ENCODE results near the gene FRMD4A. TPM values are rescaled to one million over a fixed set of nuclear protein-coding genes. Genes with fewer than 3 reads are reported as not detected.

Gene FRMD4A
- total and polyA plus RNA-seq, 10 of the 15 experiments (the other 5 are each of a cell fraction or from before 2014, with no cell fraction given) = 17.8 to 75.2 (median 39.1) TPM

GRCh38 chr10:14291296-14291695, 39.4 kb downstream of the FRMD4A start:
- ChIA-PET RAD21 (ENCODE audit: unreplicated experiment) (no interaction called here), CTCF (no interaction called here), POLR2A (no interaction called here), SMC1A (ENCODE audit: uncharacterized antibody, unreplicated experiment) (interaction anchor here (0.9 kb wide), 1 partner anchor 9 kb away, joined by 3 read pairs; no protein-coding TSS in a partner anchor)
- ATAC-seq = no peak
- in situ Hi-C loops (cut with MboI) = no loop called here
- Histone ChIP-seq H3K27me3 (replicated peaks in 1 of 2; ENCODE audit: control insufficient read depth in 2 of 2, insufficient read depth in 2 of 2, low read length in 1 of 2) (no peaks in the 10 kb centered on the region), H3K36me3 (ENCODE audit: control insufficient read depth in 2 of 2, insufficient read depth in 2 of 2, low read length in 1 of 2) (no peaks in the 10 kb centered on the region), H3K9ac (ENCODE audit: control insufficient read depth, insufficient read depth, low read length) (no peak overlapping the region), H3K27ac (ENCODE audit: control insufficient read depth, insufficient read depth) (no peak overlapping the region), H2AFZ (ENCODE audit: control insufficient read depth, low read depth, low read length) (no peak overlapping the region), H3K4me3 (no peak overlapping the region), H3K4me1 (ENCODE audit: control insufficient read depth, insufficient read depth, low read length) (no peaks in the 10 kb centered on the region), H3K4me2 (ENCODE audit: control insufficient read depth, insufficient read depth) (no peak overlapping the region), H4K20me1 (ENCODE audit: control insufficient read depth, insufficient read depth) (no peaks in the 10 kb centered on the region), H3K9me3 (replicated peaks; ENCODE audit: control insufficient read depth, insufficient read depth, low read length) (no peaks in the 10 kb centered on the region; the same call in 2 of the 3 replicates), H3K79me2 (ENCODE audit: control insufficient read depth, insufficient read depth, low read length) (no peaks in the 10 kb centered on the region)
- FAIRE-seq = no peak
- DNase-seq (ENCODE audit: low read depth, low spot score) = no peak
- no peak for TF ChIP-seq SP1 (IDR thresholded peaks at IDR 0.05; ENCODE audit: low read depth, low read length)
- TF ChIP-seq RAD21 (IDR thresholded peaks at IDR 0.05; ENCODE audit: insufficient read depth, low read depth, low read length) = no peak
- no peak for TF ChIP-seq ZSCAN29 (IDR thresholded peaks at IDR 0.05)
- TF ChIP-seq SPI1 (IDR thresholded peaks at IDR 0.05; ENCODE audit: borderline replicate concordance, insufficient read depth, low read depth, low read length) = no peak
- no peak for TF ChIP-seq MYC (IDR thresholded peaks at IDR 0.05; ENCODE audit: insufficient read depth, insufficient read length, insufficient replicate concordance, low read length, severe bottlenecking)
- intact Hi-C loops (cut with micrococcal nuclease; ENCODE audit: unreplicated experiment) = no loop called here
- BruUV-seq (replicated peaks) = no TSS peak
- WGBS (ENCODE audit: insufficient coverage, insufficient replicate concordance, low lambda C conversion rate, missing lambda C conversion rate) = 85% methylated on average over 1 of the region's 1 CpG

DNA sequence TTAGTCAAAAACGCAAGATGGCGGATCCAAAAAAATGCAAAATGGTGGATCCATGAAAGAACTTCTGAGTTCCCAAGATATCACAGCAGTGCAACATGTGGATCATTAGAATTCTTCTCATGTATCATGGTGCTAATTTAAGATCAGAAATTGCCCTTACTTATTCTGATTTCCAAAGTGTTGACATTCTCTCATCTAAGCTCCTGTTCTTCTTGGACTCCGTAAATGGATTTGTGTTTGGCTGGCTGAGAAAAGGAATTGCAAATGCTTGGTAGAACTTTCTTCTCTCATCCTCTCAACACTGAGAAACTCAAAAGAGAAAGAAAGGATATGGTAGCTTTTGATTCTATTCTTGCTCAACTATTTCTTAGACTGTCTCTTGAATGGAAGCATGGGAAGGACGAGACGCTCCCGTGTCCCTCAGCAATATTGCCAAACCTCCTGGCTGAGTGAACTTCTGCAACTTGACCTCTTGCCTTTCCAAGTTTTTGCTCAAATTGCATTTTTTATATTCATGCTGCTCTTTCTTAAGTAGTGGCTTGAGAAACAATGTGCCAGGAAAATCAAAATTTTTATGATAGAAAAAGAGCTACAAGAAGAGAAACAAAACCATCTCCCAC, 44.7 kb downstream of the FRMD4A start:
- 77% methylated on average over 6 of the region's 6 CpGs for WGBS (ENCODE audit: insufficient coverage, insufficient replicate concordance, low lambda C conversion rate, missing lambda C conversion rate)
- intact Hi-C loops (cut with micrococcal nuclease; ENCODE audit: unreplicated experiment) = no loop called here
- FAIRE-seq = no peak
- Histone ChIP-seq H3K27ac (ENCODE audit: control insufficient read depth, insufficient read depth) (no peak overlapping the region), H3K9me3 (replicated peaks; ENCODE audit: control insufficient read depth, insufficient read depth, low read length) (no peaks in the 10 kb centered on the region; the same call in 2 of the 3 replicates), H3K9ac (ENCODE audit: control insufficient read depth, insufficient read depth, low read length) (no peak overlapping the region), H2AFZ (ENCODE audit: control insufficient read depth, low read depth, low read length) (no peak overlapping the region), H3K4me3 (no peak overlapping the region), H3K36me3 (ENCODE audit: control insufficient read depth in 2 of 2, insufficient read depth in 2 of 2, low read length in 1 of 2) (no peaks in the 10 kb centered on the region), H3K27me3 (replicated peaks in 1 of 2; ENCODE audit: control insufficient read depth in 2 of 2, insufficient read depth in 2 of 2, low read length in 1 of 2) (no peaks in the 10 kb centered on the region), H4K20me1 (ENCODE audit: control insufficient read depth, insufficient read depth) (no peaks in the 10 kb centered on the region), H3K79me2 (ENCODE audit: control insufficient read depth, insufficient read depth, low read length) (no peaks in the 10 kb centered on the region), H3K4me2 (ENCODE audit: control insufficient read depth, insufficient read depth) (no peak overlapping the region), H3K4me1 (ENCODE audit: control insufficient read depth, insufficient read depth, low read length) (no peaks in the 10 kb centered on the region)
- no peak for ATAC-seq
- RAD21 ChIA-PET (ENCODE audit: unreplicated experiment) = no interaction called here
- in situ Hi-C loops (cut with MboI) = no loop called here
- BruUV-seq (replicated peaks) = no TSS peak
- CTCF ChIA-PET = no interaction called here
- SMC1A ChIA-PET (ENCODE audit: uncharacterized antibody, unreplicated experiment) = interaction anchor here (0.9 kb wide), 1 partner anchor 56 kb away, joined by 3 read pairs; no protein-coding TSS in a partner anchor
- POLR2A ChIA-PET = no interaction called here
- no peak for DNase-seq (ENCODE audit: low read depth, low spot score)
- no peak for TF ChIP-seq NFYB (IDR thresholded peaks at IDR 0.05; ENCODE audit: insufficient read depth, low read depth, low read length)
- no peak for TF ChIP-seq RUNX3 (IDR thresholded peaks at IDR 0.05; ENCODE audit: low read length)
- TF ChIP-seq ZNF24 (IDR thresholded peaks at IDR 0.05) = no peak
- no peak for TF ChIP-seq ZNF274 (IDR thresholded peaks at IDR 0.05; ENCODE audit: insufficient read depth, insufficient read length)
- TF ChIP-seq RCOR1 (conservative IDR thresholded peaks at IDR 0.05; ENCODE audit: low read depth, low read length) = no peak
- TF ChIP-seq NR2F1 (conservative IDR thresholded peaks at IDR 0.05) = no peak
- TF ChIP-seq SUZ12 (IDR thresholded peaks at IDR 0.05; ENCODE audit: unreplicated experiment) = no peak
- no peak for TF ChIP-seq RELB (IDR thresholded peaks at IDR 0.05; ENCODE audit: low read depth)

Measured in GM12878 (cell line).